PC-9 (cell line): Measurements from ENCODE around the gene KLF7. TPM values are rescaled to one million over a fixed set of nuclear protein-coding genes. Genes with fewer than 3 reads are reported as not detected.

Source experiments
- BruUV-seq: library from RNA; stranded (reverse); fragments of 400-500 nt; replicated peaks from 2 replicates; lab custom pipeline; 2021; lab: Mats Ljungman, UMichigan
- CTCF ChIA-PET: fragments of 300-600 bp; sonication (Branson Sonifier 250); formaldehyde crosslinking; loops from one replicate; lab custom pipeline; 2022; ENCODE audit warnings: antibody characterized with exemption; lab: Charles Lee
- POLR2A ChIA-PET: fragments of 300-600 bp; sonication (Branson Sonifier 250); formaldehyde crosslinking; loops from one replicate; lab custom pipeline; 2022; ENCODE audit warnings: antibody characterized with exemption; ENCODE audit not compliant: unreplicated experiment; lab: Charles Lee
- DNase-seq, 2 experiments: peaks; one replicate each; pipeline versions ENCODE4 v3.0.0 to v3.0.0-alpha.2; 2015 to 2022; ENCODE audit warnings: mixed read lengths in 1 of 2
- H2AFZ ChIP-seq: fragments of 200-600 bp; sonication (generic); 2 replicates; pipeline ENCODE4 v1.8.1; 2017; ENCODE audit warnings: antibody characterized with exemption
- H3F3A ChIP-seq: fragments of 200-600 bp; sonication (generic); 2 replicates; pipeline ENCODE4 v1.8.1; 2017; ENCODE audit warnings: antibody characterized with exemption, mild to moderate bottlenecking, low read depth; ENCODE audit not compliant: insufficient read depth
- H3K27ac ChIP-seq: fragments of 200-600 bp; sonication (generic); 2 replicates; pipeline ENCODE4 v1.6.1; 2016; ENCODE audit warnings: mixed run types
- H3K27me3 ChIP-seq: fragments of 200-600 bp; sonication (generic); 2 replicates; pipeline ENCODE4 v1.6.1; 2016; ENCODE audit warnings: low read depth, mixed run types; ENCODE audit not compliant: insufficient read depth
- H3K36me3 ChIP-seq: fragments of 200-600 bp; sonication (generic); 2 replicates; pipeline ENCODE4 v1.6.1; 2016; ENCODE audit warnings: low read depth, mixed run types
- H3K4me1 ChIP-seq: fragments of 200-600 bp; sonication (generic); replicated peaks from 2 replicates; pipeline ENCODE4 v1.6.1; 2016; ENCODE audit warnings: mixed run types; ENCODE audit not compliant: insufficient read depth
- H3K4me2 ChIP-seq: fragments of 200-600 bp; sonication (generic); 2 replicates; pipeline ENCODE4 v1.6.1; 2017; ENCODE audit warnings: mixed run types
- H3K4me3 ChIP-seq: fragments of 200-600 bp; sonication (generic); 2 replicates; pipeline ENCODE4 v1.6.1; 2016; ENCODE audit warnings: mixed run types
- H3K79me2 ChIP-seq: fragments of 200-600 bp; sonication (generic); 2 replicates; pipeline ENCODE4 v1.6.1; 2017; ENCODE audit warnings: low read depth, mixed run types
- H3K9me2 ChIP-seq: fragments of 200-600 bp; sonication (generic); 2 replicates; pipeline ENCODE4 v1.8.1; 2017; ENCODE audit warnings: mild to moderate bottlenecking; ENCODE audit not compliant: insufficient read depth
- H3K9me3 ChIP-seq: fragments of 200-600 bp; sonication (generic); 2 replicates; pipeline ENCODE4 v1.8.1; 2016; ENCODE audit warnings: low read depth; ENCODE audit not compliant: insufficient read depth
- H4K20me1 ChIP-seq: fragments of 200-600 bp; sonication (generic); 2 replicates; pipeline ENCODE4 v1.8.1; 2017; ENCODE audit not compliant: insufficient read depth
- CTCF ChIP-seq: fragments of 200-600 bp; sonication (generic); conservative IDR thresholded peaks from 2 replicates; pipeline ENCODE4 v1.6.1; 2017; ENCODE audit warnings: mixed run types, antibody characterized with exemption, mild to moderate bottlenecking, moderate library complexity
- EZH2 ChIP-seq: fragments of 200-600 bp; sonication (generic); IDR thresholded peaks from 2 replicates; pipeline ENCODE4 v1.8.0; 2017; ENCODE audit warnings: antibody characterized with exemption, low read depth
- intact Hi-C: fragments of 100-400 bp; cut with micrococcal nuclease; formaldehyde crosslinking; loops from one replicate; pipeline ENCODE4 v1.10.0; 2022; ENCODE audit not compliant: unreplicated experiment
- total RNA-seq: library from RNA; stranded (reverse); gene quantifications from 2 replicates; pipeline ENCODE4 v1.2.3, GENCODE V29; 2021

The KLF7 gene
- total RNA-seq, 1 experiment from 2014 or later, result 20.0 TPM

- CTCF ChIA-PET, result no interaction called here
- DNase-seq, result no peak
- intact Hi-C loops, result no loop called here
These were observed 91.7 kb downstream of the KLF7 start for GRCh38 chr2:207073801-207074678.

GRCh38 chr2:207073412-207073800 lies 92.3 kb downstream of the KLF7 start:
- Histone ChIP-seq H4K20me1 (no peaks in the 10 kb centered on the region), H3K4me3 (no peak overlapping the region), H3K36me3 (no peaks in the 10 kb centered on the region), H3K9me2 (no peaks in the 10 kb centered on the region), H3K4me1 (no peaks in the 10 kb centered on the region), H3F3A (no peaks in the 10 kb centered on the region), H3K4me2 (no peak overlapping the region), H3K9me3 (no peaks in the 10 kb centered on the region), H3K27me3 (no peaks in the 10 kb centered on the region), H2AFZ (no peak overlapping the region), H3K79me2 (no peaks in the 10 kb centered on the region), H3K27ac (no peak overlapping the region)
- BruUV-seq, result no TSS peak
- POLR2A ChIA-PET, result no interaction called here
- DNase-seq, result no peak
- TF ChIP-seq EZH2 (no peak), CTCF (no peak)
- CTCF ChIA-PET, result no interaction called here
- intact Hi-C loops, result no loop called here

More at GRCh38 chr2:207073801-207074678, 91.7 kb downstream of the KLF7 start:
- no peak overlapping the region for H3K4me3 ChIP-seq
- no TSS peak for BruUV-seq
- no peaks in the 10 kb centered on the region for H3K4me1 ChIP-seq
- POLR2A ChIA-PET, result no interaction called here
- no peaks in the 10 kb centered on the region for H3F3A ChIP-seq
- no peaks in the 10 kb centered on the region for H3K79me2 ChIP-seq
- H3K4me2 ChIP-seq, result no peak overlapping the region
- H4K20me1 ChIP-seq, result no peaks in the 10 kb centered on the region
- no peaks in the 10 kb centered on the region for H3K9me3 ChIP-seq
- no peaks in the 10 kb centered on the region for H3K36me3 ChIP-seq
- H2AFZ ChIP-seq, result no peak overlapping the region
- no peak overlapping the region for H3K27ac ChIP-seq
- no peaks in the 10 kb centered on the region for H3K27me3 ChIP-seq
- no peak for TF ChIP-seq EZH2
- TF ChIP-seq CTCF, result no peak
- H3K9me2 ChIP-seq, result no peaks in the 10 kb centered on the region

GRCh38 chr2:207072571-207072970 lies 93.2 kb downstream of the KLF7 start:
- no peaks in the 10 kb centered on the region for H3K27me3 ChIP-seq
- H3K4me1 ChIP-seq, result no peaks in the 10 kb centered on the region
- H2AFZ ChIP-seq, result no peak overlapping the region
- DNase-seq, result no peak
- H3K27ac ChIP-seq, result no peak overlapping the region
- no peaks in the 10 kb centered on the region for H3K9me2 ChIP-seq
- no peaks in the 10 kb centered on the region for H3K36me3 ChIP-seq
- TF ChIP-seq CTCF, result no peak
- TF ChIP-seq EZH2, result no peak
- H3K4me3 ChIP-seq, result no peak overlapping the region
- H3K79me2 ChIP-seq, result no peaks in the 10 kb centered on the region
- no peaks in the 10 kb centered on the region for H3F3A ChIP-seq
- no peaks in the 10 kb centered on the region for H3K9me3 ChIP-seq
- no peaks in the 10 kb centered on the region for H4K20me1 ChIP-seq
- intact Hi-C loops, result no loop called here
- ChIA-PET POLR2A (no interaction called here), CTCF (no interaction called here)
- no TSS peak for BruUV-seq
- H3K4me2 ChIP-seq, result no peak overlapping the region
